BLaER1 (cell line): ENCODE results near the gene ZNF638.
A peak's percentile ranks its signal among the peaks of the same experiment; 100 is the strongest.

Experiments
- H3K27ac ChIP-seq: shearing (Covaris generic); formaldehyde crosslinking; 2 replicates; pipeline ENCODE4 v1.8.1; 2022
- H3K27me3 ChIP-seq: shearing (Covaris generic); formaldehyde crosslinking; 2 replicates; pipeline ENCODE4 v1.8.1; 2022
- H3K36me3 ChIP-seq: shearing (Covaris generic); formaldehyde crosslinking; 2 replicates; pipeline ENCODE4 v1.8.1; 2022
- H3K4me1 ChIP-seq: shearing (Covaris generic); formaldehyde crosslinking; 2 replicates; pipeline ENCODE4 v1.8.1; 2022
- H3K4me2 ChIP-seq: shearing (Covaris generic); formaldehyde crosslinking; 2 replicates; pipeline ENCODE4 v1.8.1; 2022
- H3K4me3 ChIP-seq: shearing (Covaris generic); formaldehyde crosslinking; 2 replicates; pipeline ENCODE4 v1.8.1; 2022
- H3K9ac ChIP-seq: shearing (Covaris generic); formaldehyde crosslinking; 2 replicates; pipeline ENCODE4 v1.8.1; 2022
- H3K9me3 ChIP-seq: shearing (Covaris generic); formaldehyde crosslinking; 2 replicates; pipeline ENCODE4 v1.8.1; 2022
- H4K20me1 ChIP-seq: shearing (Covaris generic); formaldehyde crosslinking; 2 replicates; pipeline ENCODE4 v1.8.1; 2022
- Cebpa-rat ChIP-seq: shearing (Covaris generic); IDR thresholded peaks from 2 replicates; pipeline ENCODE4 v1.8.1; 2022

Gene ZNF638, protein sequence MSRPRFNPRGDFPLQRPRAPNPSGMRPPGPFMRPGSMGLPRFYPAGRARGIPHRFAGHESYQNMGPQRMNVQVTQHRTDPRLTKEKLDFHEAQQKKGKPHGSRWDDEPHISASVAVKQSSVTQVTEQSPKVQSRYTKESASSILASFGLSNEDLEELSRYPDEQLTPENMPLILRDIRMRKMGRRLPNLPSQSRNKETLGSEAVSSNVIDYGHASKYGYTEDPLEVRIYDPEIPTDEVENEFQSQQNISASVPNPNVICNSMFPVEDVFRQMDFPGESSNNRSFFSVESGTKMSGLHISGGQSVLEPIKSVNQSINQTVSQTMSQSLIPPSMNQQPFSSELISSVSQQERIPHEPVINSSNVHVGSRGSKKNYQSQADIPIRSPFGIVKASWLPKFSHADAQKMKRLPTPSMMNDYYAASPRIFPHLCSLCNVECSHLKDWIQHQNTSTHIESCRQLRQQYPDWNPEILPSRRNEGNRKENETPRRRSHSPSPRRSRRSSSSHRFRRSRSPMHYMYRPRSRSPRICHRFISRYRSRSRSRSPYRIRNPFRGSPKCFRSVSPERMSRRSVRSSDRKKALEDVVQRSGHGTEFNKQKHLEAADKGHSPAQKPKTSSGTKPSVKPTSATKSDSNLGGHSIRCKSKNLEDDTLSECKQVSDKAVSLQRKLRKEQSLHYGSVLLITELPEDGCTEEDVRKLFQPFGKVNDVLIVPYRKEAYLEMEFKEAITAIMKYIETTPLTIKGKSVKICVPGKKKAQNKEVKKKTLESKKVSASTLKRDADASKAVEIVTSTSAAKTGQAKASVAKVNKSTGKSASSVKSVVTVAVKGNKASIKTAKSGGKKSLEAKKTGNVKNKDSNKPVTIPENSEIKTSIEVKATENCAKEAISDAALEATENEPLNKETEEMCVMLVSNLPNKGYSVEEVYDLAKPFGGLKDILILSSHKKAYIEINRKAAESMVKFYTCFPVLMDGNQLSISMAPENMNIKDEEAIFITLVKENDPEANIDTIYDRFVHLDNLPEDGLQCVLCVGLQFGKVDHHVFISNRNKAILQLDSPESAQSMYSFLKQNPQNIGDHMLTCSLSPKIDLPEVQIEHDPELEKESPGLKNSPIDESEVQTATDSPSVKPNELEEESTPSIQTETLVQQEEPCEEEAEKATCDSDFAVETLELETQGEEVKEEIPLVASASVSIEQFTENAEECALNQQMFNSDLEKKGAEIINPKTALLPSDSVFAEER (N-terminal part only)

DNA sequence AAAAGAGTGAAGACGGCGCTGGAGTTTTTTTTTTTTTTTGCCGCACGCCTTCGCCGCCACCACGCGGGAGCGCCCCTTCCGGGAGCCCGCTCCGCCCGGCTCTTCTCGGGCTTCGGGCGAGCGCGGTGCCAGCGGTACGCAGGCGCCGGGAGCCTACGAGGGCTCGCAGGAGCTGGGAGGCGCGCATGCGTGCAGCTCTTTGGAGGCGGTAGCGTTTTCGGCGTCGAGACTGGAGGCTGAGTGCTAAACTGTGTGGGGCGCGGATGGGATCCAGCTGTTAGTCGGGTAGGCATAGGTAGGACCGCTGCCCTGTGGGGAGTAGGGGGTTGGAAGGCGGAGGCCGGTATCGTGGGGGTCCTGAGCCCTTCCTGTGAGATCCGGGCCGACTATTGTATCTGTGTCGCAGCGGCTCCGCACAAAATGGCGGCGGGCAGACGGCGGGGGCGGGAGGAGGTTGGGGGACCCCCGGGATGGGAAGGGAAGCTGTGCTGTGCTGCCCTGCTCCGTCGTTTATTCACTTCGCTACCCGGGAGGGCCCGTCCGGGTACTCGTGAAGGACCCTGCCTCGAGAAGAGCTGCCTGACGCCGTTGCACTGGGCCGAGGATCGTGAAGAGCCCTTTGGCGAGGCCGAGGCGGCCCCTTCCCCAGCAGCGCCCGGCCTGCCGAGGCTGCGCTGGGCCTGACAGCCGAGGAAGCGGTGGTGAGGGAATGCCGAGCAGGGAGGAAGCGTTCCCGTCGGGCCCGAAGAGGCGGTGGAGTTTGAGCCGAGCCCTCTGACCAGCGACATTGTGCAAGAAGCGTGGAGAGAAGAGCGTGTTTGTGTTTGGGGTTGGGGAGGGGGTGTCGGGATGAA, at the start of gene ZNF638:
TSS of gene ZNF638 (plus strand) at position 202 of the 854 bp plus-strand sequence. CDS start 17,173 bp downstream, outside the sequence.
- peaks cover 22% of the 10 kb centered on the region for H3K36me3 ChIP-seq
- peak within 1 kb of the TSS; percentile 97 for H3K4me3 ChIP-seq
- no peaks in the 10 kb centered on the region for H3K9me3 ChIP-seq
- peaks cover 19% of the 10 kb centered on the region for H3K4me1 ChIP-seq
- H3K4me2 ChIP-seq: peak within 1 kb of the TSS; percentile 83
- H3K27me3 ChIP-seq: no peaks in the 10 kb centered on the region
- H3K9ac ChIP-seq: peak within 1 kb of the TSS; percentile 98
- TF ChIP-seq Cebpa-rat: no peak
- peaks cover 48% of the 10 kb centered on the region for H4K20me1 ChIP-seq
- H3K27ac ChIP-seq: peak within 1 kb of the TSS; percentile 96

DNA sequence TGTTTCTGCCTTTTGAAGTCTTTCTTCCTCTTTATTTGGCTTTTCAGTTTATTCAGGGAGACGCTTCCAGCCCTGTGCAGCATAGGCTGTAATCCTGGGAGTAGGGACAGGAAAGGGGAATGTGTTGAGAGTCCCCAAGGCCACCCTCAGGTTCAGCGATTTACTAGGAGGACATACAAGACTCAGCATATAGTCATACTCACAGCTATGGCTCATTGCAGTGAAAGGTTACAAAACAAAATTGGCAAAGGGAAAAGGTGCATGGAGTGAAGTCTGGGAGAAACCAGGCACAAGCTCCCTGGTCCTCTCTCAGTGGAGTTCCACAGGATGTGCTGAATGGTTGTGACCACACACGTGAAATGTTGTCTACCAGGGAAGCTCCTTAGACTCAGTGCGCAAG, 49.6 kb upstream of the ZNF638 start:
- Histone ChIP-seq H3K36me3 (no peaks in the 10 kb centered on the region), H3K9me3 (peaks cover under 1% of the 10 kb centered on the region), H3K4me3 (no peak overlapping the region), H3K9ac (no peak overlapping the region), H3K4me1 (no peaks in the 10 kb centered on the region), H3K4me2 (no peak overlapping the region), H3K27me3 (no peaks in the 10 kb centered on the region), H3K27ac (no peak overlapping the region), H4K20me1 (no peaks in the 10 kb centered on the region)
- no peak for TF ChIP-seq Cebpa-rat

DNA sequence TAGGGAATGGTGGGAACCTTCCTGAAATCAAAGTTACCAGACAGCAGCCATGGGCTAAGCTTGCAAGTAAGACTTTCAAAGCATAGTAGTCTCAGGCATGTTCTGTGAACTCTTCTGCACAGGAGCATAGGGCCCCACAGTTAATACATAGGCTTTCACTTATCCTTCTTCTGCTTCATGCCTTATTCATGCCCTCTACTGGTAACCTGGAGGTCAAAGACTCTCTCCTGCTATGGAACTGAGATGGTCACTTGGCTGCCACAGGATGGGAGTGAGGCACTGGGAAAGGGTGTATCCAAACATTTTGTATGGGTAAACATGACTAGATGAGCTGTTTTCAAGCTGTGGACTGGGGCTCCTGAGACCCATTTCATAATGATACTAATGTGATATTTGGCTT, 49.1 kb upstream of the ZNF638 start:
- Histone ChIP-seq H3K4me3 (no peak overlapping the region), H3K9ac (no peak overlapping the region), H3K9me3 (no peaks in the 10 kb centered on the region), H3K36me3 (no peaks in the 10 kb centered on the region), H3K4me1 (no peaks in the 10 kb centered on the region), H4K20me1 (no peaks in the 10 kb centered on the region), H3K27me3 (no peaks in the 10 kb centered on the region), H3K27ac (no peak overlapping the region), H3K4me2 (no peak overlapping the region)
- no peak for TF ChIP-seq Cebpa-rat

DNA sequence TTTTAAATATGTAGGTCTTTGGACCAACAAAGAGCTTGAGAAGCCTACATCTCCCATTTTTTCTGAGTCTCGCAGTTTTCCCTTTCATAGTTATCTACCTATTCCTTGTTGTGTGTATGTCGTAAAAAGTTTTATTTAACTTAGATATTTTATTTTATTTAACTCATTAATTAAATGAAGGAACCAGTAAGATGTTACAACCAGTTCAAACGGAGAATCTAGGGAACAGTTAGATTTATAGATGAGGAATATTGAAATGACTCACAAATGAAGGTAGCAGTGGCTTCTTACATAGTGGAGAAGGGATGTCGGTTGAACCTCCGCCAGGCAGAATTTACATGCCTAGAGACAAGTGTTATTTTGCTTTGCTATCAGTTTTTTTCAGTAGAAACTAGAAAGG, 48.5 kb upstream of the ZNF638 start:
- no peaks in the 10 kb centered on the region for H4K20me1 ChIP-seq
- H3K4me2 ChIP-seq: no peak overlapping the region
- H3K27me3 ChIP-seq: no peaks in the 10 kb centered on the region
- no peaks in the 10 kb centered on the region for H3K36me3 ChIP-seq
- TF ChIP-seq Cebpa-rat: no peak
- H3K4me1 ChIP-seq: no peaks in the 10 kb centered on the region
- H3K9me3 ChIP-seq: no peaks in the 10 kb centered on the region
- no peak overlapping the region for H3K9ac ChIP-seq
- no peak overlapping the region for H3K4me3 ChIP-seq
- no peak overlapping the region for H3K27ac ChIP-seq

DNA sequence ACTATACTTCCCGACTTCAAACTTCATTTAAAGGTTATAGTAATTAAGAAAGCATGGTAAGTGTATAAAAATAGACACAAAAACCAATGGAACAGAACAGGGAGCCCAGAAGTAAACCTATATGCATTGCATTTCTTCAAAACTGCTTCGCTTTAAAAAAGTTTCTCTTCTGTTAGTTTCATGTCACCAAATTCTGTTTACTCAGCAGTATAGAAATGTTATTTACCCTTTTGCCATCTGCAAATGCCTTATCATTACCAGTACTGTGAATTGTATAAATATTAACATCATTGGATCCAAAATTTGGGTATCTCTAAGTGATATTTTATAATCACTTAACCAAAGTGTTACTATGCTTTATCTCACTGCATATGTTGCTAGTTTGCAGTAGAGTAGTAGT, 45.9 kb upstream of the ZNF638 start:
- H3K9ac ChIP-seq: no peak overlapping the region
- H3K4me2 ChIP-seq: no peak overlapping the region
- H4K20me1 ChIP-seq: no peaks in the 10 kb centered on the region
- H3K27me3 ChIP-seq: no peaks in the 10 kb centered on the region
- no peak for TF ChIP-seq Cebpa-rat
- no peaks in the 10 kb centered on the region for H3K9me3 ChIP-seq
- H3K27ac ChIP-seq: no peak overlapping the region
- H3K4me3 ChIP-seq: no peak overlapping the region
- no peaks in the 10 kb centered on the region for H3K36me3 ChIP-seq
- H3K4me1 ChIP-seq: no peaks in the 10 kb centered on the region

DNA sequence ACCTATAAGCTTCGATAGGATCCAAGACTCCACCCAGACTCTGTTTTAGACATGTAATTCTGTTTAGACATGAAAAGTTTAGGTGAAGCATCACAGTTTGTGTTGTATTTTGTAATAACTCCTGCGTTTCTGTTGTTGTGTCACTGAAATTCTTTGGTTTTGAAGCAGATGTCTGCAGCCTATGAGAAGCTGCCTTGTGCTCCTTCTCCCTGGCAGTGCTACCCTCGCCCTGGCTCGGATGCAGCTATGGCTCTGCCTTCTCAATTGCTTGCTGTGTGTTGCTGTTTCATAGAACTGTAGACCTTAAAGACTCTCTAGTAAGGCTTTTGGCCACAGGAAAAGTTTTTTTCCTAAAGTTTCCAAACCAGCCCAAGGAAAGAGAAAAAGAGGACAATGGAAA, 40.2 kb upstream of the ZNF638 start:
- Histone ChIP-seq H3K4me3 (no peak overlapping the region), H3K4me2 (no peak overlapping the region), H3K9me3 (no peaks in the 10 kb centered on the region), H3K27ac (no peak overlapping the region), H3K4me1 (no peaks in the 10 kb centered on the region), H4K20me1 (no peaks in the 10 kb centered on the region), H3K27me3 (no peaks in the 10 kb centered on the region), H3K36me3 (no peaks in the 10 kb centered on the region), H3K9ac (no peak overlapping the region)
- no peak for TF ChIP-seq Cebpa-rat

GRCh38 chr2:71292159-71292558, 39.4 kb upstream of the ZNF638 start:
- Histone ChIP-seq H3K9me3 (no peaks in the 10 kb centered on the region), H3K27me3 (no peaks in the 10 kb centered on the region), H3K4me2 (no peak overlapping the region), H3K4me3 (no peak overlapping the region), H3K9ac (no peak overlapping the region), H3K4me1 (no peaks in the 10 kb centered on the region), H3K27ac (no peak overlapping the region), H4K20me1 (no peaks in the 10 kb centered on the region), H3K36me3 (no peaks in the 10 kb centered on the region)
- TF ChIP-seq Cebpa-rat: no peak

DNA sequence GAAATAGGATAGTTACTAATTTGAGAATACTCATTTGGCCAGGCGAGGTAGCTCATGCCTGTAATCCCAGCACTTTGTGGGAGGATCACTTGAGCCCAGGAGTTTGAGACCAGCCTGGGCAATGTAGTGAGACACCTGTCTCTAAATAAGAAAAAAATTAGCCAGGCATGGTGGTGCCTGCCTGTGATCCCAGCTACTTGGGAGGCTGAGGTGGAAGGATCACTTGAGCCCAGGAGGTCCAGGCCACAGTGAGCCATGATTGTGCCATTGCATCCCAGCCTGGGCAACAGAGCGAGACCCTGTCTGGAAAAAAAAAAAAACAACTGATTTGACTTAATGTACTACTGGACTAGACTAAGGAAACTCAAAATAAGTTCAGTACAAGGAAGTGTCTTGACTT, 32.7 kb upstream of the ZNF638 start:
- Histone ChIP-seq H3K4me1 (no peaks in the 10 kb centered on the region), H3K27ac (no peak overlapping the region), H3K9me3 (no peaks in the 10 kb centered on the region), H3K27me3 (no peaks in the 10 kb centered on the region), H4K20me1 (no peaks in the 10 kb centered on the region), H3K4me2 (no peak overlapping the region), H3K4me3 (no peak overlapping the region), H3K9ac (no peak overlapping the region), H3K36me3 (no peaks in the 10 kb centered on the region)
- TF ChIP-seq Cebpa-rat: no peak

- TF ChIP-seq Cebpa-rat: no peak
- H3K9ac ChIP-seq: no peak overlapping the region
- no peaks in the 10 kb centered on the region for H3K27me3 ChIP-seq
- H3K27ac ChIP-seq: no peak overlapping the region
- H3K4me3 ChIP-seq: no peak overlapping the region
- no peak overlapping the region for H3K4me2 ChIP-seq
- no peaks in the 10 kb centered on the region for H3K4me1 ChIP-seq
- no peaks in the 10 kb centered on the region for H3K36me3 ChIP-seq
- H4K20me1 ChIP-seq: no peaks in the 10 kb centered on the region
- no peaks in the 10 kb centered on the region for H3K9me3 ChIP-seq
Observed at GRCh38 chr2:71299507-71299906, 32.1 kb upstream of the ZNF638 start.
